NK-92 (cell line): ENCODE results near the gene UBTD1.

Experiments
- DNase-seq: peaks from one replicate; lab custom pipeline; 2025; ENCODE audit not compliant: unreplicated experiment; lab: John Stamatoyannopoulos, UW

UBTD1 gene

GRCh38 chr10:97608991-97609561, 110.4 kb downstream of the UBTD1 start:
- DNase-seq = no peak

- DNase-seq = no peak
Observed at GRCh38 chr10:97611473-97611872, 112.7 kb downstream of the UBTD1 start.

GRCh38 chr10:97612386-97612785, 113.7 kb downstream of the UBTD1 start:
- DNase-seq = no peak

GRCh38 chr10:97618285-97618684, 119.6 kb downstream of the UBTD1 start:
- DNase-seq = no peak

- DNase-seq = no peak
Observed at GRCh38 chr10:97618733-97619132, 120.0 kb downstream of the UBTD1 start.
